Stimulated activated CD4-positive, alpha-beta T cell treated with anti-CD3 and anti-CD28 coated beads, TNF-alpha, amount 100 ng/mL, for 24 hours (primary cell): ENCODE data around the gene ZNF276.
"Not testable (repeated sequence)": the region's sequence is repeated elsewhere in the genome, so short reads cannot be mapped to it uniquely, and the experiment has no call there.

ENCODE experiments used
- DNase-seq, 3 experiments: peaks; one replicate each; pipeline ENCODE4 v3.0.0-alpha.2; 2020; ENCODE audit warnings: low read depth in 3 of 3

Gene ZNF276

GRCh38 chr16:89720813-89721545 lies at the start of gene ZNF276, which contains the start of gene VPS9D1:
Gene ZNF276, plus strand, starts transcription at chr16:89721537. Its CDS starts 104 bp downstream, at chr16:89721641.
Gene VPS9D1, minus strand, starts transcription at chr16:89720898. Its CDS starts 37 bp downstream, at chr16:89720861.
- peak; percentile 68 to 86 (median 74) for DNase-seq

- DNase-seq, result not testable (repeated sequence)
Measured at GRCh38 chr16:89671565-89671964, 49.8 kb upstream of the ZNF276 start.

GRCh38 chr16:89672177-89672941 lies 49.0 kb upstream of the ZNF276 start:
- DNase-seq, result no peak

DNA sequence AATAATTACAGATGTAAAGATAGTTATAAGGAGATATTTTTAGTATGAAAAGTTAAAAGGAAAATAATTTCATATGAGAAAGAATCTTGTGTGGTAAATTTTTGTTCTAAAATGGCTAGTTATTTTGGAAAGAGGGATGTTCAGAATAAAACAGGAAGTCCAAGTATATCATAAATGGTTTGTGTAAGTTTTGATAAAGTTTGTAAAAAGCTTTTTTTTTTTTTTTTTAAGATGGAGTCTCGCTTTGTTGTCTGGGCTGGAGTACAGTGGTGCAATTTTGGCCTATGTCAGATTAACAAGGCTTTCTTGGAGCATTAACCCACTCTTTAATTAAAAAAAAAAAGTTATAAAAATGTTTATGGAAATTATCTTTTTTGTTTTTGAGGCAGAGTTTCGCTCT lies 43.1 kb upstream of the ZNF276 start:
- DNase-seq, result no peak

GRCh38 chr16:89685916-89686315 lies 35.4 kb upstream of the ZNF276 start:
- DNase-seq, result no peak

- peak; percentile 82 to 88 (median 88) for DNase-seq
Measured at GRCh38 chr16:89686520-89687091, 34.7 kb upstream of the ZNF276 start, which contains the start of gene CDK10. Gene CDK10, plus strand, starts transcription at chr16:89686689. Its CDS starts 22 bp downstream, at chr16:89686711.

DNA sequence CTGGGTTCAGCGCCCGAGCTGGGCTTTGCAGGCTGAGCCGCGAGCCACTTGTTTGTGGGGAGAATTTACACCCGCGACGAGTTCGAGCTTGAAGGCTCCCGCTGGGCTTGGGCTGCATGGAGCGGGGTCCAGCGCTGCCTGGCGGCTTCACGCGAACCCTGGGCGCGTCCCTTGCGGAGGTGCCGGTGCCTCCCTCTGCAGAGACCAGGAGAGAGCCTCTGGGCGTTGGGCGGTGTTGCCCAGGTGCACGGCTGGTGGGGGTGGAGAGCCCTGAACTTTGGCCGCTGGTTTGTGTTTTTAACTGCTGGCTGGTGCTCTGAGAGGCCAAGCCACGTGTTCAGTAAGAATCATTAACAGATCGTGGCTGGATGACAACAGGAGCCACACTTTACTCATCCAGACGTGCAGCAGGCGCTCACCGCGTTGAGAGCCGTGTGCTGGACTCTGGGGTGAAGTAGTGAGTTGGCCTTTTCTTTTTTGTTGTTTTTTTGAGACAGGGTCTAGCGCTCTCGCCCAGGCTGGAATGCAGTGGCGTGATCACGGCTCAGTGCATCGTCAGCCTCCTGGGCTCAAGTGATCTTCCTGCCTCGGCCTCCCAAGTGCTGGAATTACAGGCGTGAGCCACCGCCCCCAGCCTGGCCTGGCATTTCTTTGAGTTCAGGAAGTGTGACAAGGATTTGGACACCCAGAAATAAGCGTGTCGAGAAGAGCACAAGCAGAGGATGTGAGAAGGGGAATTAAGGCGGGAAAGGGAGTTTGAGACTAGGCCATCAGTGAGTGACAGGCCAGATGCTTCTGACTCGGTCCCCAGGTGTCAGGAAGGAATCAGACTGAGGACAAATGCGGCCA lies 34.0 kb upstream of the ZNF276 start:
- DNase-seq, result no peak

DNA sequence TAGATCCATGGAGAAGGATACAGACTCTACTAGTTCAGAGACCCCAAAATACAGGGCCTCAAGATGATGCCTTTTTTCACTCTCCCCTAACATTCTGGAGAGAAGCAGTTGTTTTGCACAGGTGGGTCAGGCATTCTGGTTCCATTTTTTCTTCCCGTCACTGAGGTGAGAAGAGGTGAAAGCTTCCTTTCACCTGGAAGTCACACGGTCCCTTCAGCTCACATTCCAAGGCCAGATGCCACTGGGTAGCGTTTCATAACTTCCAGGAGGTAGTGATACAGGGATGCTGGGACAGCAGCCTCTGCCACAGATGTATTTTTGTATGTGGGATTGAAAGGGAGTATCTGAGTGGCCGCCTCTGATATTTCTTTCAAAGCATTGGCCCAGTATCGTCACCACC lies 32.9 kb upstream of the ZNF276 start:
- no peak for DNase-seq

- no peak for DNase-seq
Measured at GRCh38 chr16:89689142-89689541, 32.2 kb upstream of the ZNF276 start.

DNA sequence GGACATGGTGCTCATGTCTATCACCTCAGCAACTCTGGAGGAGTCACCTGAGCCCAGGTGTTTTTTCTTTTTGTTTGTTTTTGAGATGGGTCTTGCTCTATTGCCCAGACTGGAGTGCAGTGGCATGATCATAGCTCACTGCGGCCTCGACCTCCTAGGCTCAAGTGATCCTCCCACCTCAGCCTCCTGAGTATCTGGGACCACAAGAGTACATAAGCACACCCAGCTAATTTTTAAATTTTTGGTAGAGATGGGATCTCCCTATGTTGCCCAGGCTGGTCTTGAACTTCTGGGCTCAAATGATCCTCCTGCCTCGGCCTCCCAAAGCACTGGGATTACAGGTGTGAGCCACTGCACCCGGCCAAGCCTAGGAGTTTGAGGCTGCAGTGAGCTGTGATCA lies 31.7 kb upstream of the ZNF276 start:
- not testable (repeated sequence) for DNase-seq

DNA sequence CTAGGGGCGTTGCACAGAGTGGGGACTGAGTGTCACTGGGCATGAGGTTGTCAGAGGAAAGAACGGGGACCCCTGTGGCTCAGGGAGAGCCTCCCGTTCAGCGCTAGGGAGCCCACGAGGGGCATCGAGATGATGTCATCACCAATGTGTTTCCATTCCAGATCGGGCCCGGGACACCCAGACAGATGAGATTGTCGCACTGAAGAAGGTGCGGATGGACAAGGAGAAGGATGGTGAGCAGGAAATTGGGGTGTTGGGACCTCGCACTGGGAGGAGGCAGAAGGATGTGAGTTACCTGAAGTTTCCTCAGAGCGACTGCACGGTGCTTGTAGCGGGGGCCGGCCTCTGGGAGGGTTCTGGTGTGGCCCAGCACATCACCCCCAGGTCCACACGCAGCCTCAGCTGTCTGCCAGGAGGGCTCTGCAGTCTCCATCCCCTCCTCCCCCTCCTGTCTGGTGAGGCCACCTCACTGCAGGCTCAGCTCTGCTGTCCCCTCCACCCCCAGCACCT lies 30.9 kb upstream of the ZNF276 start:
- no peak for DNase-seq

- no peak for DNase-seq
Measured at GRCh38 chr16:89691231-89691985, 29.9 kb upstream of the ZNF276 start.

GRCh38 chr16:89691986-89692569 lies 29.3 kb upstream of the ZNF276 start:
- DNase-seq, result no peak

DNA sequence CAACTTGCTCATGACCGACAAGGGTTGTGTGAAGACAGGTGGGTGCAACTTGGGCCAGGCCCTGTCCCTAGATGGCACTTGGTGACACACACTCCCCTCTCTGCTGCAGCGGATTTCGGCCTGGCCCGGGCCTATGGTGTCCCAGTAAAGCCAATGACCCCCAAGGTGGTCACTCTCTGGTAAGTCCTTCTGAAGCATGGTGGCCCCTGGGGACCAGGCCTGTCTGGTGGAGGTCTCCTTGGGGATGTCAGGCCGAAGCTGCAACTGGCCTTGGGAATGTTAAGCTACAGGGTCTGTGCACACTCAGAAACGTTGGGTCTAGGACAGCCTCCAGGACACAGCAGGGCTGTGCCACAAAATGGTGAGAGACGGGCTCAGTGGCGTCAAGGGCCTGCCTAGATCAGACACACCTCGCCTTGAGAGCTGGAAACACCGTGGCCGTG lies 28.0 kb upstream of the ZNF276 start:
- DNase-seq, result no peak

DNA sequence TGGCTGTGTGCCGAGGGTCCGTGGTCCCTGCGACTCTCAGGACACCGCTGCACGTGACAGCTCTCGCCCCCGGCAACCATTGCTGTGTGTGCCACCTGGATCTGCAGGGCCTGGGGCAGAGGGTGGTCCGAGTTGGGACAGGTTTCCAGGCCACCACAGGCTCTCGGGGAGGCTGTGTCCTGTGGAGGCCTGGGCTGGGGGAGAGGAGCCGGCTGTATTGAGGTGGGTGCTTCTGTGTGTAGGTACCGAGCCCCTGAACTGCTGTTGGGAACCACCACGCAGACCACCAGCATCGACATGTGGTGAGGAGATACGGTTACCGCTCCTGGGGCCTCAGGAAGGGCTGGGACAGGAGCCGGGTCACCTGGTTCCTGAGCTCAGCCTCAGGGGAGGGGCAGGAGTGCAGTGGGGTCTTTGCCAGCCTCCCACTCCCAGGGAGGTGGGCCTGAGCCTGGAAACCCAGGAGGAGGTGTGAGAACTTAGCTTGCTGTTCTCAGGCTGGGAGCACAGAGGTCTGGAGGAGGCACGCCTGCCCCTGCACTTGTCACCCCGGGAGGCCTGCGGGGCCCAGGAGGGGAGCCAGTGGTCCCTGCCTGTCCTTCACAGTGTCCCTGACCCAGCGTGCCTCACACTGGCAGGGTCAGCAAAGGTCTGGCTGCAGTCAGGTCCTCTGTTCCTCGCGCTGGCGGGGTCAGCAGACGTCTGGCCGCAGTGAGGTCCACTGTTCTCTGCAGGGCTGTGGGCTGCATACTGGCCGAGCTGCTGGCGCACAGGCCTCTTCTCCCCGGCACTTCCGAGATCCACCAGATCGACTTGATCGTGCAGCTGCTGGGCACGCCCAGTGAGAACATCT lies 27.2 kb upstream of the ZNF276 start:
- no peak for DNase-seq

DNA sequence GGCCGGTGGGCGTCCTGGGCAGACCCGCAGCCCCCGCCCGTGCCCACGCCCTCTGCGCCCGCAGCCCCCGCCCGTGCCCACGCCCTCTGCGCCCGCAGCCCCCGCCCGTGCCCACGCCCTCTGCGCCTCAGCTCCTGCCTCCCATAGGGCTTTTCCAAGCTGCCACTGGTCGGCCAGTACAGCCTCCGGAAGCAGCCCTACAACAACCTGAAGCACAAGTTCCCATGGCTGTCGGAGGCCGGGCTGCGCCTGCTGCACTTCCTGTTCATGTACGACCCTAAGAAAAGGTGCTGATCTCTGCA lies 26.6 kb upstream of the ZNF276 start:
- DNase-seq, result not testable (repeated sequence)

- no peak for DNase-seq
Measured at GRCh38 chr16:89695086-89695874, 26.1 kb upstream of the ZNF276 start.

- DNase-seq, result no peak
Measured at GRCh38 chr16:89695875-89696669, 25.3 kb upstream of the ZNF276 start.
